HG03280 (cell line): ENCODE measurements around the gene ANGPT4.
"Not testable (repeated sequence)": the region's sequence is repeated elsewhere in the genome, so short reads cannot be mapped to it uniquely, and the experiment has no call there.

ENCODE experiments used
- ATAC-seq: cut with Tn5 transposase; IDR thresholded peaks from one replicate; pipeline ENCODE4 v1.9.1; 2021; ENCODE audit warnings: mild to moderate bottlenecking, moderate library complexity; ENCODE audit not compliant: unreplicated experiment

The ANGPT4 gene

GRCh38 chr20:906703-907270 lies 9.3 kb downstream of the ANGPT4 start:
- no peak for ATAC-seq

GRCh38 chr20:906001-906520 lies 10.1 kb downstream of the ANGPT4 start:
- ATAC-seq: no peak

- ATAC-seq: no peak
Measured at GRCh38 chr20:905396-905961, 10.7 kb downstream of the ANGPT4 start.

- no peak for ATAC-seq
Measured at GRCh38 chr20:904039-904545, 12.0 kb downstream of the ANGPT4 start.

GRCh38 chr20:897436-897835 lies 18.7 kb downstream of the ANGPT4 start:
- not testable (repeated sequence) for ATAC-seq

- ATAC-seq: no peak
Measured at GRCh38 chr20:896501-897025, 19.6 kb downstream of the ANGPT4 start.

- not testable (repeated sequence) for ATAC-seq
Measured at GRCh38 chr20:892371-892770, 23.8 kb downstream of the ANGPT4 start.

- ATAC-seq: no peak
Measured at GRCh38 chr20:891706-892080, 24.4 kb downstream of the ANGPT4 start.

- no peak for ATAC-seq
Measured at GRCh38 chr20:891058-891705, 25.0 kb downstream of the ANGPT4 start.

GRCh38 chr20:890666-891057 lies 25.5 kb downstream of the ANGPT4 start:
- no peak for ATAC-seq

GRCh38 chr20:889932-890463 lies 26.1 kb downstream of the ANGPT4 start:
- ATAC-seq: no peak

- no peak for ATAC-seq
Measured at GRCh38 chr20:889106-889505, 27.0 kb downstream of the ANGPT4 start.

GRCh38 chr20:888057-888456 lies 28.1 kb downstream of the ANGPT4 start:
- no peak for ATAC-seq

GRCh38 chr20:887137-887536 lies 29.0 kb downstream of the ANGPT4 start:
- no peak for ATAC-seq

- no peak for ATAC-seq
Measured at GRCh38 chr20:884983-885952, 30.9 kb downstream of the ANGPT4 start.

GRCh38 chr20:881783-882144 lies 34.4 kb downstream of the ANGPT4 start:
- ATAC-seq: no peak

- ATAC-seq: no peak
Measured at GRCh38 chr20:881051-881782, 34.9 kb downstream of the ANGPT4 start.

- ATAC-seq: no peak
Measured at GRCh38 chr20:879626-880025, 36.5 kb downstream of the ANGPT4 start.

- ATAC-seq: no peak
Measured at GRCh38 chr20:878511-879307, 37.4 kb downstream of the ANGPT4 start.
